ENCODE measurements around the gene SP100. TPM values are rescaled to one million over a fixed set of nuclear protein-coding genes. Genes with fewer than 3 reads are reported as not detected.

Gene SP100
- polyA plus RNA-seq, 1 donor (not counting 4 experiments of a cell fraction or from before 2014, with no cell fraction given), result 136 TPM

DNA sequence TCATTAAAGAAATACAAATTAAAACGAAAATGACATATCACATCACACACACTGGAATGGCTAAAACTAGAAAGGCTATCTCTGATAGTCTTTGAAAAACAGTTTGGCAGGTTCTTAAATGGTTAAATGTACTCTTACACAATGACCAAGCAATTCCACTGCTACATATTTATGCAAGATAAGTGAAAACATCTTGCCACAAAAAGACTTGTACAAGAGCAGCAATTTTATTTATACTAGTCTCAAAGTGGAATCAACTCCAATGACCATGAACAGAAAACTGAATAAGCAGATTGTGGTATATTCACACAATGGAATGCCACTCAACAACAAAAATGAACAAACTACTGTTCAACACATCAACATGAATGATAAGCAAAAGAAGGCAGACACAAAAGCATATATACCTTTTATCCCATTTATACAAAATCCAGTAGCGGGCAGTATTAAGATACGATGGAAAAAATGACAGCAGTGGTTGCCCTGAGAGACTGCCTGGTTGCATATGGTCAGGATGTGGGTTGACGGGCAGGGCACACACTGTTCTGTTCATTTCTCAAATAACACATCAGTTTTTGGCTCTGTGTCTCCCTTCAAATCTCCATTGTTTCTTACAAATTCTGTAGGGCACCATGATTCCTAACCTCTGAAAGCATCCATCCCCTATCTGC lies 25.4 kb downstream of the SP100 start:
- Histone ChIP-seq H3K4me1 (ENCODE audit: control insufficient read depth, extremely low read depth, insufficient read depth, low read length) (peaks cover 9% of the 10 kb centered on the region), H3K9me3 (ENCODE audit: control insufficient read depth, low read depth, low read length) (no peaks in the 10 kb centered on the region), H3K9ac (ENCODE audit: control insufficient read depth, extremely low read depth, insufficient read depth, low read length) (no peak overlapping the region), H4K20me1 (ENCODE audit: control insufficient read depth, extremely low read depth, insufficient read depth, low read length) (peaks cover 2% of the 10 kb centered on the region), H3K79me2 (ENCODE audit: control insufficient read depth, insufficient read depth, low read length) (peaks cover 67% of the 10 kb centered on the region), H3K36me3 (ENCODE audit: control insufficient read depth in 2 of 2, extremely low read depth in 1 of 2, insufficient read depth in 2 of 2, low read length in 2 of 2) (peaks cover 13 to 20% of the 10 kb centered on the region in 2 experiments), H3K4me2 (ENCODE audit: control insufficient read depth, extremely low read depth, insufficient read depth, low read depth, low read length) (no peak overlapping the region), H3K27me3 (ENCODE audit: control insufficient read depth, extremely low read depth, insufficient read depth, low read length) (no peaks in the 10 kb centered on the region), H3K9me1 (ENCODE audit: control insufficient read depth, extremely low read depth, insufficient read depth, low read length) (no peaks in the 10 kb centered on the region), H3K27ac (ENCODE audit: control insufficient read depth, insufficient read depth, low read length) (no peak overlapping the region), H3K4me3 (ENCODE audit: control insufficient read depth in 2 of 3, extremely low read depth in 1 of 3, insufficient read depth in 2 of 3, low read depth in 1 of 3, low read length in 3 of 3) (no peak overlapping the region), H2AFZ (ENCODE audit: control insufficient read depth, low read length) (no peak overlapping the region)
- peak; percentile 43 for FAIRE-seq
- DNase-seq (ENCODE audit: low read depth, low spot score), result no peak
- dilution Hi-C loops (cut with MboI; ENCODE audit: extremely low pct_ligation_motif_present, low sequenced_read_pairs), result no loop called here
- no peak for TF ChIP-seq CTCF (optimal IDR thresholded peaks at IDR 0.05 in 1 of 3, IDR thresholded peaks at IDR 0.05 in 1 of 3, conservative IDR thresholded peaks at IDR 0.05 in 1 of 3; ENCODE audit: extremely low read depth in 1 of 3, insufficient read depth in 2 of 3, low read length in 3 of 3)
- no peak for TF ChIP-seq EZH2 (IDR thresholded peaks at IDR 0.05; ENCODE audit: low read length)

DNA sequence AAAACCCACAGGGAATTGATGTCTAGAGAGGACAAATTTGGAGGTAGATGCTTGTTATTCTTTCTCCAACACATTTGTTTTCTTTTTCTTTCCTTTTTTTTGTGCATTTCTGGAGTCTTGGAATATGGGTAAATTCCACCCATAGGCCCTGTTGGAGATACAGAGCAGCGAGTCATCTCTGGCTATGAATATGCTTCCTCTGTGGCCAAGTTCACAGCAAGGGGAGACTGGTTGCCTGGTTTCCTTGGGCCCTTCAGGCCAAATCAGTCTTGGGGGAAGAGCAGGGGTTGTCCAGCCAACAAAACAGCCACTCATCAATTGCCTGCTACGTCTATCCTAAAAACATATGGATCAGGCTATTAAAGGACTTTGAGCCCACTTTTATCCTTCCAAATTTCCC lies 27.5 kb downstream of the SP100 start:
- Histone ChIP-seq H3K4me1 (ENCODE audit: control insufficient read depth, extremely low read depth, insufficient read depth, low read length) (peaks cover 9% of the 10 kb centered on the region), H3K27ac (ENCODE audit: control insufficient read depth, insufficient read depth, low read length) (no peak overlapping the region), H3K4me2 (ENCODE audit: control insufficient read depth, extremely low read depth, insufficient read depth, low read depth, low read length) (no peak overlapping the region), H3K79me2 (ENCODE audit: control insufficient read depth, insufficient read depth, low read length) (peaks cover 48% of the 10 kb centered on the region), H3K9ac (ENCODE audit: control insufficient read depth, extremely low read depth, insufficient read depth, low read length) (no peak overlapping the region), H3K36me3 (ENCODE audit: control insufficient read depth in 2 of 2, extremely low read depth in 1 of 2, insufficient read depth in 2 of 2, low read length in 2 of 2) (peaks cover 20 to 36% of the 10 kb centered on the region in 2 experiments), H3K9me1 (ENCODE audit: control insufficient read depth, extremely low read depth, insufficient read depth, low read length) (no peaks in the 10 kb centered on the region), H3K9me3 (ENCODE audit: control insufficient read depth, low read depth, low read length) (no peaks in the 10 kb centered on the region), H2AFZ (ENCODE audit: control insufficient read depth, low read length) (no peak overlapping the region), H3K4me3 (ENCODE audit: control insufficient read depth in 2 of 3, extremely low read depth in 1 of 3, insufficient read depth in 2 of 3, low read depth in 1 of 3, low read length in 3 of 3) (no peak overlapping the region), H3K27me3 (ENCODE audit: control insufficient read depth, extremely low read depth, insufficient read depth, low read length) (no peaks in the 10 kb centered on the region), H4K20me1 (ENCODE audit: control insufficient read depth, extremely low read depth, insufficient read depth, low read length) (peaks cover 2% of the 10 kb centered on the region)
- dilution Hi-C loops (cut with MboI; ENCODE audit: extremely low pct_ligation_motif_present, low sequenced_read_pairs), result no loop called here
- TF ChIP-seq CTCF (optimal IDR thresholded peaks at IDR 0.05 in 1 of 3, IDR thresholded peaks at IDR 0.05 in 1 of 3, conservative IDR thresholded peaks at IDR 0.05 in 1 of 3; ENCODE audit: extremely low read depth in 1 of 3, insufficient read depth in 2 of 3, low read length in 3 of 3) (no peak), EZH2 (IDR thresholded peaks at IDR 0.05; ENCODE audit: low read length) (no peak)
- peak; percentile 80 for FAIRE-seq
- DNase-seq (ENCODE audit: low read depth, low spot score), result no peak
